ENCODE data around the gene IGFBP1.

IGFBP1 gene

GRCh38 chr7:45918556-45918955 lies 30.3 kb downstream of the IGFBP1 start:
- Histone ChIP-seq H3K27me3 (ENCODE audit: control insufficient read depth, insufficient read depth, low read length) (no peaks in the 10 kb centered on the region), H3K36me3 (ENCODE audit: control insufficient read depth, insufficient read depth, low read length) (no peaks in the 10 kb centered on the region), H2AFZ (no peak overlapping the region), H3K79me2 (no peaks in the 10 kb centered on the region), H3K9me3 (ENCODE audit: control insufficient read depth, low read length) (no peaks in the 10 kb centered on the region), H3K4me2 (ENCODE audit: low read length) (no peak overlapping the region), H3K4me3 (ENCODE audit: low read depth, low read length) (no peak overlapping the region), H3K4me1 (peaks cover 2% of the 10 kb centered on the region), H3K9ac (no peak overlapping the region), H3K27ac (no peak overlapping the region)
- no peak for TF ChIP-seq CTCF (IDR thresholded peaks at IDR 0.05)

- no peak overlapping the region for H2AFZ ChIP-seq
- no peaks in the 10 kb centered on the region for H3K27me3 ChIP-seq (ENCODE audit: control insufficient read depth, insufficient read depth, low read length)
- H3K4me1 ChIP-seq = peaks cover 2% of the 10 kb centered on the region
- H3K79me2 ChIP-seq = no peaks in the 10 kb centered on the region
- no peak overlapping the region for H3K9ac ChIP-seq
- TF ChIP-seq CTCF (IDR thresholded peaks at IDR 0.05) = no peak
- H3K4me2 ChIP-seq (ENCODE audit: low read length) = no peak overlapping the region
- no peaks in the 10 kb centered on the region for H3K9me3 ChIP-seq (ENCODE audit: control insufficient read depth, low read length)
- H3K36me3 ChIP-seq (ENCODE audit: control insufficient read depth, insufficient read depth, low read length) = no peaks in the 10 kb centered on the region
- no peak overlapping the region for H3K4me3 ChIP-seq (ENCODE audit: low read depth, low read length)
- no peak overlapping the region for H3K27ac ChIP-seq
Measured at GRCh38 chr7:45919231-45919784, 31.0 kb downstream of the IGFBP1 start.

DNA sequence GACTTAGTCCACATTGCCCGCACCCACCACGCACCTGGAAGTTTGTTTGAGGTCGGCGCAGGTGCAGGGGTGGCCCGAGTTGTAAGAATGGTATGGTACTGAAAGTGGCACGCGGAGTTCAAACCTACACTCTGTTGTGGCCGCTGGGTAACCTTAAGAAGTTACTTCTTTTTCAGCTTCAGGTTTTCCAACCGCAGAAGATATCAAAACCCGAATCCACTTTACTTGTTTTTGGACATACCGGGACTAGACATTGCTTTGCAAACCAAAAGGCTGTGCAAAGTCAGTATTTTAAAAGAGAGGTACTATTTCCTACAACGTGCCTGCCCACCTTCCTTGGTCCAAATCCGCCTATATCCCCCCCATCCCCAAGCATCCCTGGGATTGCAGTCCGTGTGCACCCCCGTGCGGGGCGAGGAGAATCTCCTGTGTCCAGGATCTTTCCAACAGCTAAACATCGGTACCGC lies 31.7 kb downstream of the IGFBP1 start:
- Histone ChIP-seq H3K27me3 (ENCODE audit: control insufficient read depth, insufficient read depth, low read length) (no peaks in the 10 kb centered on the region), H2AFZ (no peak overlapping the region), H3K36me3 (ENCODE audit: control insufficient read depth, insufficient read depth, low read length) (no peaks in the 10 kb centered on the region), H3K9ac (no peak overlapping the region), H3K27ac (no peak overlapping the region), H3K4me1 (peaks cover 2% of the 10 kb centered on the region), H3K4me2 (ENCODE audit: low read length) (peak overlapping the region; percentile 39), H3K79me2 (no peaks in the 10 kb centered on the region), H3K4me3 (ENCODE audit: low read depth, low read length) (no peak overlapping the region), H3K9me3 (ENCODE audit: control insufficient read depth, low read length) (no peaks in the 10 kb centered on the region)
- TF ChIP-seq CTCF (IDR thresholded peaks at IDR 0.05) = no peak

GRCh38 chr7:45920502-45921380 lies 32.5 kb downstream of the IGFBP1 start, which contains the start of gene IGFBP3:
Gene IGFBP3, minus strand, starts transcription at chr7:45921272. Its CDS starts 132 bp downstream, at chr7:45921140.
- Histone ChIP-seq H3K4me3 (ENCODE audit: low read depth, low read length) (peak within 1 kb of the TSS; percentile 41), H3K9ac (no peak within 1 kb of the TSS), H3K36me3 (ENCODE audit: control insufficient read depth, insufficient read depth, low read length) (no peaks in the 10 kb centered on the region), H3K27me3 (ENCODE audit: control insufficient read depth, insufficient read depth, low read length) (no peaks in the 10 kb centered on the region), H3K4me1 (peaks cover 2% of the 10 kb centered on the region), H3K27ac (no peak within 1 kb of the TSS), H3K79me2 (no peaks in the 10 kb centered on the region), H3K4me2 (ENCODE audit: low read length) (peak within 1 kb of the TSS; percentile 40), H2AFZ (peak within 1 kb of the TSS; percentile 43), H3K9me3 (ENCODE audit: control insufficient read depth, low read length) (no peaks in the 10 kb centered on the region)
- no peak for TF ChIP-seq CTCF (IDR thresholded peaks at IDR 0.05)
